Activated naive CD8-positive, alpha-beta T cell treated with anti-CD3 and anti-CD28 coated beads, Interleukin-2, amount 50 U/mL, for 24 hours (primary cell): Measurements from ENCODE around the gene FAM210B.

ENCODE experiments used
- ATAC-seq: fragments of 150-1000 bp; cut with Tn5 transposase; one replicate; pipeline ENCODE4 v1.10.0; 2021
- DNase-seq: peaks from one replicate; pipeline ENCODE4 v3.0.0; 2021
- H3K27ac Mint-ChIP-seq: one replicate; pipeline ENCODE4 v1.8.0; 2021; ENCODE audit warnings: mild to moderate bottlenecking, mixed read lengths
- H3K27me3 Mint-ChIP-seq: one replicate; pipeline ENCODE4 v1.8.0; 2021; ENCODE audit warnings: mixed read lengths
- H3K36me3 Mint-ChIP-seq: one replicate; pipeline ENCODE4 v1.8.0; 2021; ENCODE audit warnings: low read depth, mixed read lengths
- H3K4me1 Mint-ChIP-seq: one replicate; pipeline ENCODE4 v1.8.0; 2021; ENCODE audit warnings: mixed read lengths
- H3K4me3 Mint-ChIP-seq: one replicate; pipeline ENCODE4 v1.8.0; 2021; ENCODE audit warnings: mild to moderate bottlenecking, moderate library complexity, mixed read lengths
- H3K9me3 Mint-ChIP-seq: one replicate; pipeline ENCODE4 v1.8.0; 2021; ENCODE audit warnings: mixed read lengths

The FAM210B gene

DNA sequence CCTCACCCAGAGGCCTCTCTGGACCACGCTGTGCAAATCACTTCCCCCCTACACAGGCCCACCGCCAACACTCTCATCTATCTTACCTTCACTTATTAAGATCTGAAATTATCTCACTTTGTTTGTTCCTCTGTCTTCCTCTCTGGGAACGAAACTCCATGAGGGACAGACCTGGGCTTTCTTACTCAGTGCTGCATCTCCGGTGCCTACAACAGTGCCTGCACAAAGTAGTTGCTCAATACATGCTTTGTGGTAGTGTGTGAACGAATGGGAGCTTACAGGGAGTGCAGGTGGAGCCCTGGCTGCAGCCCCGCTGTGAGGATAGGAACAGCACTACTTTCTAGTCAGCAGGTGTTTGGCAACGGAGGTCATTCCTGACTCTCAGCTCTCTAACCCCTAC lies 58.6 kb downstream of the FAM210B start:
- Mint-ChIP-seq H3K4me3 (no peak overlapping the region), H3K9me3 (no peaks in the 10 kb centered on the region), H3K36me3 (peaks cover 21% of the 10 kb centered on the region), H3K27ac (peak overlapping the region; percentile 94), H3K4me1 (peaks cover 97% of the 10 kb centered on the region), H3K27me3 (no peaks in the 10 kb centered on the region)
- ATAC-seq: no peak
- no peak for DNase-seq

DNA sequence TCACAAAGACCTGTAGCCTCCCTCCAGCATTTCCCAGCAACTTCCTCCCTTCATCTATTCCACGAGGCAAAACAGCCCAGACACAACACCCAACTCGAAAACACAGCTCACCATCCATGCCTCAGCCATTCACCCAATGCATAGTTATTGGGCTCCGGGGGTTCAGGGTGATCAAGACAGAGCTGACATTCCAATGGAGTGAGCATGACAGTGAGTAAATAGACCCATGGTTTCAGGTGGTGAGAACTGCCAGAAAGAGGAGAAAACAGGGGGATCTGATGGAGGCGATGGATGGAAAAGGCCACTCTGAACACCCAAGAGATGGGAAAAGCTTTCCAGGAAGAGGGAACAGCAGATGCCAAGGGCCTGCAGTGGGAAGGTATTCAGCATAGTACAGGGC lies 59.1 kb downstream of the FAM210B start:
- Mint-ChIP-seq H3K4me1 (peaks cover 97% of the 10 kb centered on the region), H3K36me3 (peaks cover 15% of the 10 kb centered on the region), H3K4me3 (peak overlapping the region; percentile 72)

More for the DNA sequence above, 59.1 kb downstream of the FAM210B start:
- peak overlapping the region; percentile 94 for H3K27ac Mint-ChIP-seq
- ATAC-seq: no peak
- DNase-seq: no peak
- H3K27me3 Mint-ChIP-seq: no peaks in the 10 kb centered on the region
- H3K9me3 Mint-ChIP-seq: no peaks in the 10 kb centered on the region
